ENCODE measurements around the gene PHKG1.

GRCh38 chr7:56124981-56125380 is 32.2 kb upstream of the PHKG1 start:
- TF ChIP-seq CTCF (optimal IDR thresholded peaks at IDR 0.05 in 1 of 3, IDR thresholded peaks at IDR 0.05 in 1 of 3, conservative IDR thresholded peaks at IDR 0.05 in 1 of 3; ENCODE audit: extremely low read depth in 1 of 3, insufficient read depth in 2 of 3, low read length in 3 of 3) (no peak), EZH2 (IDR thresholded peaks at IDR 0.05; ENCODE audit: low read length) (no peak)
